Measurements from ENCODE around the gene PRKCB. TPM values are rescaled to one million over a fixed set of nuclear protein-coding genes. Genes with fewer than 3 reads are reported as not detected.
A peak's percentile ranks its signal among the peaks of the same experiment; 100 is the strongest.

The PRKCB gene
- total RNA-seq = 1 to 10 TPM in 3 of 4 donors, under 1 TPM in 1; 0.83 to 1.5 (median 1.2) TPM
- polyA plus RNA-seq = under 1 TPM; 0.13 to 0.23 (median 0.14) TPM
- long read RNA-seq, donor 1, partial matches to known transcripts = 0 of 1 reads
- long read RNA-seq, donor 1, other reads (novel, unspliced or antisense) = 1 of 1 reads
- long read RNA-seq, donor 2, full-length matches to known transcripts = 2 of 2 reads
- long read RNA-seq, donor 2, partial matches to known transcripts = 0 of 2 reads
- long read RNA-seq, donor 2, other reads (novel, unspliced or antisense) = 0 of 2 reads

DNA sequence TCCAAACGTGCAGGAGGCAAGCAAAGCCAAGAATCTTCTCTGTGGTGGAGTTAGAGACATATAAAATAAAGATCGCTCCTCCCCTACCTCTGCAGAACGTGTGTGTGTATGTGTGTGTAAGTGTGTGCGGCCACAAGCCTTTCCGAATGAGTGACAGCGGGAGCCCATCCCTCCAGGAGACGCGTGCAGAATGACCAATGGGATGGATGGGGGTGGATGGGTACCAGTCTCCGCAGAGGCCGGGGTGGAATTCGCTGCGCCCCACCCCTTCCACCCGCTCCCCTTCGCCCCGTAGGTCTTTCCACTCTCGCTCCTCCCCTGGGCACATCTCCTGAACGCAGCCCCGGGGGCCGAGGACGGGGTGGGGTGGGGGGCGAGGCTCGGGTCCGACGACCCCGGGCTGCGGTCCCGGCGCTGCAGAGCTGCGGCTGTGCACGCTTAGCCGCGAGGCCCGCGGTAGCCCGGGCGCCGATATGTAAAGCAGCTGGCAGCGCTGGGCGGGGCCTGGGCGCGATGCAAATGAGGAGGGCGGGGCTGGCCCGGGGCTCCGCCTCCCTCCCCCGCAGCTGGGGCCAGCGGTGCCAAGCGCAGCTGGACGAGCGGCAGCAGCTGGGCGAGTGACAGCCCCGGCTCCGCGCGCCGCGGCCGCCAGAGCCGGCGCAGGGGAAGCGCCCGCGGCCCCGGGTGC is at the start of gene PRKCB:
TSS of gene PRKCB (plus strand) at position 594 of the 688 bp plus-strand sequence.
- ATAC-seq = peak; percentile 39 to 67 (median 65)
- 0 to 1% (median 1%) methylated on average over 48 to 63 of the region's 63 CpGs for WGBS, 3 donors

DNA sequence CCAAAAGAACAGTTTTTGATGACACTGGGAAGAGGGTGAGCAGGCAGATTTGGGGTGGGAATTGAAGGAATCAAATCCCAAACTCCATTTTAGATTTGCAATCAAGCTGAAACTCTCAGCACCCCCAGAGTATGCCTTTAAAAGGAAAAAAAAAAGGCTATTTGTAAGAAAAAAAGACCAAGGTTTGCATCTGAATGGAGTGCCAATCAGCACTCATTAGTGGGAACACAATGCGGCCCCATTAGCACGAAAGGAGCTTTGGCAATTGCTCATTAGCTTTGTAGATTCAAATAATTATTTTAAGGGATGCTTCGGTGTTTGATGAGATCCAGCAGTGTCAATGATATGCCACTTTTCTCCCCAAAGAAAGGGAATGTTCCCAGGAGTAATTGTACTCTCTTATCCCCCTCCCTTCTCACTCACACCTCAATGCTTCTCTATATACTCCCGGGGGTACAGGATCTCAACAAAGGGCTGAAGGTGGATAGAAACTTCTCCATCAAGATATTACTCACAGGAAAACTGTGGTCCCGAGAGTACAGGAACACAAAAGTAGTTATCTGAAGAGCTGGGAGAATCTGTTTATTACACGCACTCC is 48.7 kb upstream of the PRKCB start:
- 11 to 15% (median 13%) methylated on average over 6 of the region's 6 CpGs for WGBS, 3 donors
- no peaks in the 10 kb centered on the region for H3K9me3 ChIP-seq
- TF ChIP-seq, protein P1, sequence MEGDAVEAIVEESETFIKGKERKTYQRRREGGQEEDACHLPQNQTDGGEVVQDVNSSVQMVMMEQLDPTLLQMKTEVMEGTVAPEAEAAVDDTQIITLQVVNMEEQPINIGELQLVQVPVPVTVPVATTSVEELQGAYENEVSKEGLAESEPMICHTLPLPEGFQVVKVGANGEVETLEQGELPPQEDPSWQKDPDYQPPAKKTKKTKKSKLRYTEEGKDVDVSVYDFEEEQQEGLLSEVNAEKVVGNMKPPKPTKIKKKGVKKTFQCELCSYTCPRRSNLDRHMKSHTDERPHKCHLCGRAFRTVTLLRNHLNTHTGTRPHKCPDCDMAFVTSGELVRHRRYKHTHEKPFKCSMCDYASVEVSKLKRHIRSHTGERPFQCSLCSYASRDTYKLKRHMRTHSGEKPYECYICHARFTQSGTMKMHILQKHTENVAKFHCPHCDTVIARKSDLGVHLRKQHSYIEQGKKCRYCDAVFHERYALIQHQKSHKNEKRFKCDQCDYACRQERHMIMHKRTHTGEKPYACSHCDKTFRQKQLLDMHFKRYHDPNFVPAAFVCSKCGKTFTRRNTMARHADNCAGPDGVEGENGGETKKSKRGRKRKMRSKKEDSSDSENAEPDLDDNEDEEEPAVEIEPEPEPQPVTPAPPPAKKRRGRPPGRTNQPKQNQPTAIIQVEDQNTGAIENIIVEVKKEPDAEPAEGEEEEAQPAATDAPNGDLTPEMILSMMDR (IDR thresholded peaks at IDR 0.05) = no peak

More for the DNA sequence above, at the start of gene PRKCB:
- no peaks in the 10 kb centered on the region for H3K4me1 ChIP-seq
- H3K4me3 ChIP-seq = peak within 1 kb of the TSS; percentile 56
- H3K36me3 ChIP-seq (ENCODE audit: insufficient read depth in 1 of 2, low read depth in 1 of 2) = no peaks in the 10 kb centered on the region
- no peak within 1 kb of the TSS for H3K27ac ChIP-seq
- intact Hi-C loops (cut with DNase I) = no loop called here
- peak; percentile 64 to 81 for DNase-seq
- TF ChIP-seq, protein P1 (IDR thresholded peaks at IDR 0.05) = no peak
- peaks cover 2 to 42% (median 9%) of the 10 kb centered on the region in 3 donors for H3K27me3 ChIP-seq (ENCODE audit: insufficient read depth in 3 of 3, low read length in 2 of 3)
- peaks cover 4% of the 10 kb centered on the region for H3K9me3 ChIP-seq

DNA sequence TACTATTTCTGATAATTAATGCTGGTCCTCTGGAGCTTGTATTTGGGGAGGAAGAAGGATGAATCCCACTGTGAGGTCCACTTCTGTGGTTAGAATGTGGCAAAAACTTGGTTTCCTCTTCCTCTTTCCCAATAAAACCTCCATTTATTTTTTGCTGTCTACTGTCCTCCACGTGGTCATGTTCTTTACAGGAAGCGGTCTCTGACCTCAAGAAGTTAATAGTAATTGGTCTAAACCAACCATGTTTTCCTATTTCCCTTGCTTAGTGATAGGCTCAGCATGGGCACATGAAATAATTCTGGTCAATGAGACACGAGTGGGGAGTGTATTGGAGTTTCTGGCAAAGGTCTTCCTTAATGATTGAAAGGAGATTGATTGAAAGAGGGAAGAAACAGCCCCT is 47.1 kb upstream of the PRKCB start:
- Histone ChIP-seq H3K4me1 (no peaks in the 10 kb centered on the region), H3K36me3 (ENCODE audit: insufficient read depth in 1 of 2, low read depth in 1 of 2) (no peaks in the 10 kb centered on the region), H3K4me3 (no peak overlapping the region), H3K27me3 (ENCODE audit: insufficient read depth in 3 of 3, low read length in 2 of 3) (peaks cover 0 to 3% (median 0%) of the 10 kb centered on the region in 3 donors), H3K9me3 (no peaks in the 10 kb centered on the region), H3K27ac (no peak overlapping the region)
- WGBS, 3 donors = 54 to 61% (median 59%) methylated on average over 3 of the region's 3 CpGs
- intact Hi-C loops (cut with DNase I) = no loop called here
- no peak for DNase-seq
- ATAC-seq = no peak
- TF ChIP-seq, protein P1 (IDR thresholded peaks at IDR 0.05) = no peak

More for the DNA sequence above, 48.7 kb upstream of the PRKCB start:
- Histone ChIP-seq H3K4me3 (no peak overlapping the region), H3K36me3 (ENCODE audit: insufficient read depth in 1 of 2, low read depth in 1 of 2) (no peaks in the 10 kb centered on the region), H3K4me1 (no peaks in the 10 kb centered on the region), H3K27ac (no peak overlapping the region), H3K27me3 (ENCODE audit: insufficient read depth in 3 of 3, low read length in 2 of 3) (peaks cover 0 to 3% (median 0%) of the 10 kb centered on the region in 3 donors)
- ATAC-seq (no peak), DNase-seq (no peak)
- intact Hi-C loops (cut with DNase I) = no loop called here

DNA sequence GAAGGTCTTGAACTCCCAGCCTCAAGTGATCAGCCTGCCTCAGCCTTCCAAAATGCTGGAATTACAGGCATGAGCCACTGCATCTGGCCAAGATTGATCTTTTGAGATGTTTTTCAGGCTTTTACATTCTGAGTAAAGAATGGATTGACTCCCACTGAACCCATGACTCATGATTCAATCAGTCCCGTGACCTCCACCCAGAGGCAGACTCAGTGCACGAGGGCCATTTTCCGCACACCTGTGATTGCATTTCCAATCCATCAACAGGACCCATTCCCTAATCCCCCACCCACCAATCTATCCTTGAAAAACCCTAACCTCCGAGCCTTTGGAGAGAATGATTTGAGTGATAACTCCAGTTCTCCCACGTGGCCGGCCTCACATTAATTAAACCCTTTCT is 40.4 kb upstream of the PRKCB start:
- no peak for ATAC-seq
- Histone ChIP-seq H3K4me1 (no peaks in the 10 kb centered on the region), H3K36me3 (ENCODE audit: insufficient read depth in 1 of 2, low read depth in 1 of 2) (no peaks in the 10 kb centered on the region), H3K4me3 (no peak overlapping the region), H3K27ac (no peak overlapping the region), H3K27me3 (ENCODE audit: insufficient read depth in 3 of 3, low read length in 2 of 3) (peaks cover 0 to 2% (median 0%) of the 10 kb centered on the region in 3 donors), H3K9me3 (no peaks in the 10 kb centered on the region)
- WGBS, 3 donors = 67 to 73% (median 67%) methylated on average over 6 of the region's 6 CpGs
- intact Hi-C loops (cut with DNase I) = no loop called here
- no peak for DNase-seq
- TF ChIP-seq, protein P1 (IDR thresholded peaks at IDR 0.05) = no peak
